CD4-positive, alpha-beta T cell treated with Interferon alpha-2 for 1 hour (primary cell): ENCODE measurements around the gene SH3GL3.

Source experiments
- DNase-seq, 2 donors: peaks; one replicate each; pipeline ENCODE4 v3.0.0-alpha.2; 2020 to 2022

Gene SH3GL3

GRCh38 chr15:83571820-83572707, 124.9 kb downstream of the SH3GL3 start:
- no peak for DNase-seq

DNA sequence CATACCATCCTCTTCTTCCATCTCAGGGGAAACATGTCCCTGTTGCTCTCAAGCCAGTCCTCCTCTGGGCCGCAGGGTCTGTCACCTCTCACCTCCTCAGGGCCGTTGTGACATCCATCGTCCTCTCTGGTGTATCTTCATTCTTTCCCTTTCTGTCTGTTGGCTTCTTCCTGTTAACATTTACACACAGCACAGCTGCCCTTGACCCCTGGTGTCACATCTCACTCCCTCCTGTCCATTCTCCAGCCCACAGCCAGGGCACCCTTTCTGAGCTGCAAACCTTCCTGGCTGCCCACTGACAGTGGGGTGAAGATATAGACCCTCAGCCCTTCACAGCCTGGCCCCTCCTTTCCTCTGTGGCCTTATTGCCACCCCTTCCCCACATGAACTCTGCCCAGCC, 127.2 kb downstream of the SH3GL3 start:
- no peak for DNase-seq

DNA sequence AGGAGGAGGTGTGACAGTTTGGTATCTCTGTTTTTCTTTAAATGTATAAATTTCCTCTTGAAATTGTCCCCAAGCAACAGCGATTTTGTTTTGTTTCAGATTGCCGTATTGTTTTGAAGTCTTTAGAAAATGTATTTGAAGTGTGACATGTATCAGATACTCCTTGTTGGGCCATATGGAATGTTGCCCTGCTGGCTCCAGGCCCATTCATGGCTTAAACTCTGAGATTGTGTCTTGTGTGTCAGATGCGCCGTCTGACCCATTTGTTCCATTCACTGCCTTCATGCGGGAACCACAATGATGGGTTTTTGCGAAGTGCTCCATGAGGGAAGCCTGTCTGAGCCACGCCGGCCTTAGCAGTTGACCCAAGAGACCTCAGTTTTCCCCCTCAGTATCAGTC, 131.6 kb downstream of the SH3GL3 start:
- DNase-seq, result no peak

DNA sequence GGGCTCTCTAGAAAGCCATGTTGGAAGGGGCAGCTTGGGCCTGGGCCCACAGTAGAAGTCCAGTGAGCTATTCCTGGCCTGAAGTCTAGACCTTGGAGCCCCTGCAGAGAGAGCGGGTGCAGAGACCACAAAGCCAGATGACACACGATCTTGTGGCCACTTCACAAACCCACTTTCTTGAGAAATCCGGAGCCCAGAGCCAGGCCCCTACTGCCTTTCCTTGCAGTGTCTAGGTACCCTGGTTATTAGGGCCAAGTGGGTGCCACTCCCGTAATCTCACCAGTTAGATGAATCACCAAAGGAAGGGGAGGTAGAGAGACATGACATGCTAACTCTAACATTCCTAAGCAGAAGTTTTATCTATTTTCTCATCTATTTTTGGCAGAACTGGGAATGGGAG, 134.2 kb downstream of the SH3GL3 start:
- no peak for DNase-seq

DNA sequence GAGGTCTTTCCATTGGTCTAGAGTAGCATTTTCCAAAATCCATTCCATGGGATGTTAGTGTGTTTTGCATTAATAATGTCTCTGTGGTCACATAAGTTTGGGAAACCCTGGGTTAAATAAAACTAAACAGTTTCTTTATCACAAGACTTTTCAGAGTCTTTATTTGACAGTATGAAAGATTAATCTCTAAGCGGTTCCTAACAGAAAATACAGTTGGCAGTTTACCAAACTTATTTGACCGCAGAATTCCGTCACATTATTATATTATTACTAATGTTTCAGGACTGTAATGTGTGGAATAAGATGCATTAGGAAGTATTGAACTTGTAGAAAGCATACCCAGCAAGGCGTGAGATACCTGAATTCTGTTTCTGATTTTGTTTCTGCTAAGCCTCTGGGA, 135.2 kb downstream of the SH3GL3 start:
- DNase-seq, result no peak

DNA sequence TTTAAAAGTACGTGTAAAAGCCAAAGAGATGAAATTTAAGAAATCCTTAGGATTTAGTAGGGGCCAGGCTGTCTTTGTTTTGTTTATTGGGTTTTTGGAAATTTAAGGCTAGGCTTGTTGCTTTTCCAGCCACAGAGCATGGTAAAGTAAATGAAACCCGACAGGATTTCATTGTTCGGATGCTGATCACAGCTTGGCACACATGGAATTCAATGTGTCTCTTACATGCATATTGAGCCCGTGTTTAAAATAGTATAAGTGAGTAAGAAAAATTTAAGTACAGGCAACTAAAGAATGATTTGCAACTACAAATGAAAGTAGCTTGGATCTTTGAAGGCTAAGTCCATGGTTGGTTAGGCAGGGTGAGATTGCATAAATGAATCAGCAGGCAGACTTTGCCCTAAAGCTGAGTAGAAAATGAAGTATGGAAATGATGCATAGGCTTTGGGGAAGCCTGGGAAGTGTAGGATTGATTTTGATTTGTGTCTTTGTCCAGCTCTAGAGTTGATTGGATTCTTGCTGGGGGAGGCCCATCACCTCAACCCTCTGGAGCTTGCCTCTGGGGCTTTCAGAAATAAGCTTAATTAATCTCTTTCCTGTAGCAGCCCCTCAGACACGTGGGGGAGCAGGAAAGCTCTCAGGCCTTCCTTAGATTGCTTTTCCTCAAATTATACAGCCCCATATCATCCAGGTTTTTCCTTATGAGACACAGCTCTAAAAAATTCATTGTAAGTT, 138.6 kb downstream of the SH3GL3 start:
- no peak for DNase-seq

DNA sequence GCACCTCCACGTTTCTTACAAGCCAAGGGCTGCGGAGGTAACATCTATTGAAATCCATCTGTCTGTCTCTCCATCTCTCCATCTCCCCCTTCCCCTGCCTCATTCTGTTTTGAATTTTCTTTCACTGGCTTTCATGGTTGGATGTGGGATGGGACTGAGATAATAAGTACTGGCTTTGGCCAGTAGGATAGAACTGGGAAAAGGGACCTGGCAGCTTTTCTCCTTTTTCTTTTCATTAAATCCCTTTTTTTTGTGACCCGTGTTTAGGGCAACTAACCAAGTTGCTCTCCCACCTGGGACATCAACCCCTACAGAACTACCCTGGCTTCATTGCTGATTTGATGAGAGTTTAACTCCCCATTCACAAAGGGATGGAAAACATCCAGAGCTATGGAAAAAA, 139.9 kb downstream of the SH3GL3 start:
- DNase-seq, result no peak

- no peak for DNase-seq
Measured at GRCh38 chr15:83588441-83588840, 141.3 kb downstream of the SH3GL3 start.

GRCh38 chr15:83592370-83593040, 145.4 kb downstream of the SH3GL3 start:
- DNase-seq, result no peak

GRCh38 chr15:83595191-83595590, 148.1 kb downstream of the SH3GL3 start:
- DNase-seq, result no peak

DNA sequence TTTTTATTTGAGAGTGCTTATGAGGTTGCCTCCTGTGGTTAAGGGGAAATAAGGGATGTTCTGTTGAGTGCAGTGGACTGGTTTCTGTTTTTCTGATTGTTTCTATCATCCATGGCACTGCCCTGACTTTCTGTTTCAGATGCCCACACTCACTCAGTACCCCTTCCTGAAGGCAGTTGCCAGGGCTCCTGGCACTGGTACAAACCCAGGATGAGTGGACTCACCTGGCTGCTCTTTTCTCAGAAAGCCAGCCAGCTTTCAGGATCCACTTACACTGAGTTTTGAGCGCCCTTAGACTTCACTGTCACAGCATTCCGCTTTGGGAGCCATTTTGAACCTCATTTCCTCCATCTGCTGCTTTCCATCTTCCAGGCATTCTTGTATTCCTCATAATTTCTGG, 150.9 kb downstream of the SH3GL3 start:
- DNase-seq, result no peak

GRCh38 chr15:83602021-83602420, 154.9 kb downstream of the SH3GL3 start:
- no peak for DNase-seq

- no peak for DNase-seq
Measured at GRCh38 chr15:83604549-83604948, 157.4 kb downstream of the SH3GL3 start.

GRCh38 chr15:83605111-83605945, 158.2 kb downstream of the SH3GL3 start:
- DNase-seq, result no peak

- no peak for DNase-seq
Measured at GRCh38 chr15:83610132-83610531, 163.0 kb downstream of the SH3GL3 start.

- no peak for DNase-seq
Measured at GRCh38 chr15:83610901-83611685, 164.0 kb downstream of the SH3GL3 start.

- DNase-seq, result no peak
Measured at GRCh38 chr15:83612226-83612625, 165.1 kb downstream of the SH3GL3 start.

DNA sequence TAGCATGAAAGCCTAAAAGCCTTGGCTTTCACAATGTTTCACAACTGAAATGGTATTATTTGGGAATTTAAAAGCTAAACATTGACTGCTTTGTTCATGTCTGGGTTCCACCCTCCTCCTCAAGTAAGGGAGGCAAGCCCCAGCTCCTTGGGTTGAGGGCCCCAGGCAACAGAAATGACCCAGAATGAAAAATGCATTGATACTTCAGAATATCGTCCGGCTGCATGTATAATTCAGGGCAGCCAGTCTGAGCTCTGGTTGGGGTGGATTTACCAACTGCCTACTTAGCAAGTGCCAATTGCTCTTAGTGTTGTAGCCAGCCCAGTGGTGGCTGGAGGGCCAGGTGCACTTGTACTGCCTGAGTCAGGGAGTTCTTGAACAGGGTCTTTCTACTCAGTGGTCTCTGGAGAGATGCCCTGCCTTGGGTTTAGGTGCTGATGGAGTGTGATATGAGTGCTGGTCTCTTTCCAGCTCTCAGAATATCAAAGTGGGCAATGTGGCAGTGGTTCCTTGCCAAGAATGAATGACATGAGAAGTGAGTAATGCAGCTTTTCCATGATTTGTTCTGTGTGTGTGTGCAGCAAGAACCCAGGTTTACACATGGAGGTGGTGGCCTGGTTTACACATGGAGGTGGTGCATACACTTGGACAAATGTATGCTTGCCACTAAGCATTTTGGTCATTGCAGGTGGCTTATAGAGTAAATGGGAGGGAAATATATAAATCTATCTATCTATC, 165.9 kb downstream of the SH3GL3 start:
- no peak for DNase-seq

DNA sequence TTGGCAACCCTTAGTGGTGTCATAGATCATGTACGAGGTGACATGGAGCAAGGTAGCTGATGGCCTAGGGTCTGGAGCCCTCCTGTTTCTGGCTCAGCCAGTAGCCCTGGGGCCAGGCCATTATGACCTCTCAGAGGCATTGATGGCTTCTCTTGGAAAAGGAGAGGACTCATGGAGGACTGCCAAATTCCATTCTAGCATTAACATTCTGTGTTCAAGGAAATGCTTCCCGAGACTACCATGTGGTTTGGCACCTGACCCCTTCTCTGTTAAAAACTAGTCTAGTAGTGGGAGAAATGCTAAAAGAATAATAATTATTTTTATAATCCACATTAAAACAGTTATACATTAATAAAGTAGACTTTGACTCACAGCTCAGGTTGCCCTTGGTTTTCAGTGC, 166.6 kb downstream of the SH3GL3 start:
- DNase-seq, result no peak

GRCh38 chr15:83616840-83617239, 169.7 kb downstream of the SH3GL3 start:
- DNase-seq, result no peak

GRCh38 chr15:83626171-83626802, 179.1 kb downstream of the SH3GL3 start:
- DNase-seq, result no peak
